ENCODE results near the gene CLIP1.
"Not testable (repeated sequence)": the region's sequence is repeated elsewhere in the genome, so short reads cannot be mapped to it uniquely, and the experiment has no call there.

- not testable (repeated sequence) for TF ChIP-seq CTCF (conservative IDR thresholded peaks at IDR 0.05; ENCODE audit: low read length); EZH2phosphoT487 (IDR thresholded peaks at IDR 0.05; ENCODE audit: borderline replicate concordance, low read depth, low read length)
Measured at GRCh38 chr12:122258462-122258861, 164.0 kb downstream of the CLIP1 start.
